K562 (cell line): ENCODE data around the gene LZTR1. TPM values are rescaled to one million over a fixed set of nuclear protein-coding genes. Genes with fewer than 3 reads are reported as not detected.

Experiments used
- ATAC-seq: fragments of 200-7000 bp; cut with Tn5 transposase; 3 replicates; pipeline ENCODE4 v1.9.1; 2020; ENCODE audit warnings: moderate library complexity
- BruUV-seq: library from RNA; stranded (reverse); fragments of 400-500 nt; replicated peaks from 2 replicates; lab custom pipeline; 2021; lab: Mats Ljungman, UMichigan
- CTCF ChIA-PET: fragments of 300-600 bp; formaldehyde crosslinking; extraction: SDS; loops from one replicate; lab custom pipeline; 2021; ENCODE audit warnings: low intra/inter-chr PET ratio; lab: Yijun Ruan, JAX
- POLR2A ChIA-PET: fragments of 300-600, 350-650 bp; sonication (Branson Sonifier 250); formaldehyde crosslinking; extraction: SDS; loops from one replicate; lab custom pipeline; 2021; ENCODE audit warnings: antibody characterized with exemption, inconsistent platforms; lab: Yijun Ruan, JAX
- DNase-seq, 4 experiments: peaks; one replicate each; pipeline versions ENCODE4 v3.0.0 to v3.0.0-alpha.2; 2011 to 2018; ENCODE audit warnings: low spot score in 3 of 4, mixed read lengths in 3 of 4; ENCODE audit errors: extremely low read depth in 1 of 4
- FAIRE-seq: peaks from 2 replicates; lab custom pipeline; 2011; peaks lifted over from hg19 to GRCh38; lab: Jason Lieb, UNC
- H2AFZ ChIP-seq: 2 replicates; pipeline ENCODE4 v1.6.0; 2011; ENCODE audit warnings: low read depth, low read length, control low read depth, inconsistent platforms
- H3K27ac ChIP-seq: fragments of 200-600 bp; 3 replicates; pipeline ENCODE4 v1.8.0; 2011; ENCODE audit warnings: low read depth, mild to moderate bottlenecking, control low read depth, inconsistent platforms, low read length, moderate library complexity, mixed read lengths; ENCODE audit errors: extremely low read depth
- H3K27me3 ChIP-seq, 2 experiments: fragments of 300-600 bp in 1 of 2; 2 replicates in 1 of 2; 3 replicates in 1 of 2; pipeline versions ENCODE4 v1.6.0 to v1.8.0; 2011; ENCODE audit warnings: inconsistent platforms in 2 of 2, low read length in 2 of 2, mild to moderate bottlenecking in 1 of 2, mixed read lengths in 1 of 2, moderate library complexity in 1 of 2; ENCODE audit not compliant: control insufficient read depth in 2 of 2, insufficient read depth in 2 of 2
- H3K36me3 ChIP-seq: fragments of 300-600 bp; 3 replicates; pipeline ENCODE4 v1.8.0; 2011; ENCODE audit warnings: mild to moderate bottlenecking, low read length, inconsistent platforms; ENCODE audit not compliant: control insufficient read depth, insufficient read depth
- H3K4me1 ChIP-seq, 2 experiments: fragments of 200-600 bp in 1 of 2; replicated peaks in 1 of 2; 2 replicates in 1 of 2; 3 replicates in 1 of 2; pipeline versions ENCODE4 v1.5.1 to v1.8.0; 2011; ENCODE audit warnings: inconsistent platforms in 2 of 2, low read length in 2 of 2, mild to moderate bottlenecking in 1 of 2, mixed read lengths in 1 of 2, moderate library complexity in 1 of 2; ENCODE audit not compliant: control insufficient read depth in 2 of 2, insufficient read depth in 2 of 2
- H3K4me2 ChIP-seq: 2 replicates; pipeline ENCODE4 v1.6.1; 2011; ENCODE audit warnings: low read length, control low read depth, inconsistent platforms, mixed read lengths; ENCODE audit not compliant: insufficient read depth
- H3K4me3 ChIP-seq: fragments of 200-600 bp; sonication (generic), shearing (Covaris generic); 2 replicates; pipeline ENCODE4 v1.5.1; 2016; ENCODE audit warnings: control low read depth, inconsistent platforms
- H3K79me2 ChIP-seq: fragments of 200-600 bp; 3 replicates; pipeline ENCODE4 v1.8.0; 2011; ENCODE audit warnings: low read length, inconsistent platforms; ENCODE audit not compliant: control insufficient read depth, insufficient read depth
- H3K9ac ChIP-seq, 2 experiments: 2 replicates each; pipeline versions ENCODE4 v1.6.0 to v1.6.1; 2011; ENCODE audit warnings: low read depth in 2 of 2, low read length in 2 of 2, control low read depth in 1 of 2, inconsistent platforms in 1 of 2, mild to moderate bottlenecking in 1 of 2, mixed read lengths in 1 of 2; ENCODE audit not compliant: insufficient read depth in 1 of 2
- H3K9me1 ChIP-seq: one replicate; pipeline ENCODE4 v1.6.0; 2011; ENCODE audit warnings: inconsistent platforms, mild to moderate bottlenecking, low read length, moderate library complexity; ENCODE audit not compliant: control insufficient read depth, insufficient read depth
- H3K9me3 ChIP-seq: replicated peaks from 2 replicates; pipeline ENCODE4 v1.5.1; 2011; ENCODE audit warnings: low read depth, low read length, inconsistent platforms; ENCODE audit not compliant: control insufficient read depth, insufficient read depth
- H4K20me1 ChIP-seq: replicated peaks from 2 replicates; pipeline ENCODE4 v1.6.1; 2011; ENCODE audit warnings: low read length, inconsistent platforms, mixed read lengths; ENCODE audit not compliant: control insufficient read depth, insufficient read depth
- CREB5 ChIP-seq: fragments of 250-450 bp; sonication (Bioruptor Pico); IDR thresholded peaks from 2 replicates; pipeline ENCODE4 v1.5.0; 2020; ENCODE audit warnings: mild to moderate bottlenecking
- GABPB2 ChIP-seq: fragments of 250-450 bp; sonication (Bioruptor Pico); conservative IDR thresholded peaks from 2 replicates; pipeline ENCODE4 v1.5.1; 2021; ENCODE audit warnings: mild to moderate bottlenecking
- HMGXB4 ChIP-seq: sonication (generic); formaldehyde crosslinking; IDR thresholded peaks from 2 replicates; pipeline ENCODE4 v1.8.1; 2023; ENCODE audit warnings: mild to moderate bottlenecking, missing genetic modification reagents
- NR4A1 ChIP-seq, 2 experiments: fragments of 250-450 bp in 1 of 2; fragments of 450-650 bp in 1 of 2; sonication (Bioruptor Pico) in 1 of 2; IDR thresholded peaks; 2 replicates each; pipeline versions ENCODE4 v1.4.0 to v1.6.1; 2016 to 2020; ENCODE audit warnings: mild to moderate bottlenecking in 2 of 2, missing compliant biosample characterization in 1 of 2, missing genetic modification characterization in 1 of 2, moderate library complexity in 1 of 2
- RCOR1 ChIP-seq, 2 experiments: IDR thresholded peaks; 2 replicates each; pipeline ENCODE4 v1.6.1; 2012; ENCODE audit warnings: low read depth in 2 of 2, low read length in 2 of 2, borderline replicate concordance in 1 of 2, improper control_type of control experiment in 1 of 2
- SETDB1 ChIP-seq: IDR thresholded peaks from one replicate; pipeline ENCODE4 v1.6.1; 2012; ENCODE audit warnings: low read length, control low read depth, inconsistent platforms
- WGBS: fragments of 100-300 bp; shearing (Covaris generic); methylation state at CpG from one replicate; pipeline ENCODE4 v1.1.6; 2016; ENCODE audit warnings: low coverage, mixed read lengths; ENCODE audit not compliant: insufficient coverage; ENCODE audit errors: missing lambda C conversion rate; 5-methylcytosine and 5-hydroxymethylcytosine counted together
- in situ Hi-C: fragments of 300-500 bp; cut with MboI; formaldehyde crosslinking; loops from 4 replicates; pipeline ENCODE4 v1.15.0; 2018; ENCODE audit warnings: inconsistent platforms, mixed read lengths
- intact Hi-C: fragments of 100-400 bp; cut with micrococcal nuclease; formaldehyde crosslinking; loops from 2 replicates; pipeline ENCODE4 v1.14.2; 2022
- polyA plus RNA-seq, 8 experiments: library from polyadenylated mRNA; depleted of rRNA in 4 of 8; stranded (reverse) in 5 of 8; unstranded in 3 of 8; fragments of >200 nt; fragmentation: Nextera tagmentation in 2 of 8; fragmentation: Illumina TruSeq in 1 of 8; extraction: Ambion mirVana in 2 of 8; extraction: Trizol in 1 of 8; gene quantifications; 2 replicates each; pipeline versions ENCODE4 v1.2.1 to v1.2.3, GENCODE V29; 2011 to 2014; ENCODE audit warnings: inconsistent platforms in 1 of 8, missing spikeins in 1 of 8
- total RNA-seq, 7 experiments: library from RNA; depleted of rRNA in 6 of 7; stranded (reverse); fragments of >200 nt in 6 of 7; fragmentation: Illumina TruSeq in 2 of 7; extraction: Trizol in 2 of 7; gene quantifications; 2 replicates each; pipeline versions ENCODE4 v1.2.1 to v1.2.3, GENCODE V29; 2011 to 2021; ENCODE audit warnings: low replicate concordance in 1 of 7
- TF ChIP-seq, protein P1 (sequence below), 2 experiments: IDR thresholded peaks in 1 of 2; conservative IDR thresholded peaks in 1 of 2; 2 replicates each; pipeline ENCODE4 v1.6.1; 2016; ENCODE audit warnings: low read depth in 2 of 2, mild to moderate bottlenecking in 1 of 2, missing compliant biosample characterization in 1 of 2, missing genetic modification characterization in 1 of 2, moderate library complexity in 1 of 2
- TF ChIP-seq, protein P2 (sequence below): fragments of 250-450 bp; sonication (Bioruptor Pico); IDR thresholded peaks from 2 replicates; pipeline ENCODE4 v1.4.0; 2020; ENCODE audit warnings: borderline replicate concordance

Gene LZTR1
- total and polyA plus RNA-seq, 9 of the 15 experiments (the other 6 are each of a cell fraction or from before 2014, with no cell fraction given): 2.2 to 135 (median 63.0) TPM

DNA sequence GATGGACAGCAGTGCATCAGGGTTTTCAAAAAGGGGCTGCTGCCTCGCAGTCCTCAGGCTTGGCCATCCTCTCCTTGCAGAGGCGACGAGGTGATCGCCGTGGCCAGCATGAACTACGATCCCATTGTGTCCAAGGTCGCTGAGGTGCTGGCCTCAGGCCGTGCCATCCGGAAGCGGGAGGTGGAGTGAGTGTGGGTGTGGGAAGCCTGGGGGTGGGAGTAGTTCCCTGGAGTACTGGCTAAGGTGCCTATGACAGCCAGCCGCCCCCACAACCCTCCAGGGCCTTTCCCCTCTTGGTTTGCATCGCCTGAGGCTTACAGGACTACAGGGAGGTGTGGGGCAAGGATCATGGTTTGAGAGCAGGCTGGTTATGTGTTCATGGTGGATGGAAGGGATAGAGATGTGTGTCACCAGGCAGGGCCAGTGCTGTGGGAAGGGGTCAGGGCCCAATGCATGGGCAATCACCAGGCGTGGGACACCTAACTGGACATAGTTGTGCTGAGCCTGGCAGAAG, 2.1 kb upstream of the LZTR1 start:
- no TSS peak for BruUV-seq
- H3K9ac ChIP-seq: peak overlapping the region in 1 of 2 experiments; percentile 97; a peak in 2 of 4 replicates
- in situ Hi-C loops: no loop called here
- H3K4me3 ChIP-seq: no peak overlapping the region
- ChIA-PET CTCF (no interaction called here), POLR2A (interaction anchor here (0.6 to 64.4 kb wide), 7 partner anchors 10 to 224 kb away, joined by 3 to 1556 read pairs (median 4); partner anchors contain the start of genes AIFM3, CRKL and THAP7)
- peaks cover 11% of the 10 kb centered on the region for H3K9me3 ChIP-seq
- 77% methylated on average over 13 of the region's 13 CpGs for WGBS
- peaks cover 14 to 29% of the 10 kb centered on the region in 2 experiments; a peak in 4 of 5 replicates for H3K27me3 ChIP-seq
- H3K27ac ChIP-seq: no peak overlapping the region; the same call in 2 of the 3 replicates
- FAIRE-seq: no peak
- DNase-seq: no peak
- peaks cover 19% of the 10 kb centered on the region for H3K36me3 ChIP-seq
- H3K4me2 ChIP-seq: no peak overlapping the region
- H3K4me1 ChIP-seq: peaks cover 19 to 58% of the 10 kb centered on the region in 2 experiments
- ATAC-seq: no peak
- H3K79me2 ChIP-seq: peaks cover 23% of the 10 kb centered on the region
- H4K20me1 ChIP-seq: no peaks in the 10 kb centered on the region
- H3K9me1 ChIP-seq: peaks cover 5% of the 10 kb centered on the region
- no peak overlapping the region; the same call in 1 of the 2 replicates for H2AFZ ChIP-seq
- intact Hi-C loops: loop anchor here (5.0 kb wide), 2 partner anchors 48 to 203 kb away; no protein-coding TSS in a partner anchor
- TF ChIP-seq HMGXB4: 0 out of 2 replicates have a peak, but pooled peaks have one; percentile 22
- no peak for TF ChIP-seq RCOR1 (IDR thresholded peaks at IDR 0.05; ENCODE audit: borderline replicate concordance in 1 of 2, low read depth in 2 of 2, low read length in 2 of 2)
- TF ChIP-seq SETDB1: peak; percentile 47
- no peak for TF ChIP-seq CREB5
- TF ChIP-seq NR4A1 (CRISPR knock-in tag; IDR thresholded peaks at IDR 0.05): no peak
- no peak for TF ChIP-seq NR4A1 (tag; IDR thresholded peaks at IDR 0.05)
- TF ChIP-seq, protein P1, sequence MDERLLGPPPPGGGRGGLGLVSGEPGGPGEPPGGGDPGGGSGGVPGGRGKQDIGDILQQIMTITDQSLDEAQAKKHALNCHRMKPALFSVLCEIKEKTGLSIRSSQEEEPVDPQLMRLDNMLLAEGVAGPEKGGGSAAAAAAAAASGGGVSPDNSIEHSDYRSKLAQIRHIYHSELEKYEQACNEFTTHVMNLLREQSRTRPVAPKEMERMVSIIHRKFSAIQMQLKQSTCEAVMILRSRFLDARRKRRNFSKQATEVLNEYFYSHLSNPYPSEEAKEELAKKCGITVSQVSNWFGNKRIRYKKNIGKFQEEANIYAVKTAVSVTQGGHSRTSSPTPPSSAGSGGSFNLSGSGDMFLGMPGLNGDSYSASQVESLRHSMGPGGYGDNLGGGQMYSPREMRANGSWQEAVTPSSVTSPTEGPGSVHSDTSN (CRISPR knock-in tag; IDR thresholded peaks at IDR 0.05; ENCODE audit: low read depth): no peak
- TF ChIP-seq, protein P1 (tag; conservative IDR thresholded peaks at IDR 0.05; ENCODE audit: low read depth): no peak
- no peak; the same call in 1 of the 2 replicates for TF ChIP-seq GABPB2 (CRISPR knock-in tag)
- TF ChIP-seq, protein P2, sequence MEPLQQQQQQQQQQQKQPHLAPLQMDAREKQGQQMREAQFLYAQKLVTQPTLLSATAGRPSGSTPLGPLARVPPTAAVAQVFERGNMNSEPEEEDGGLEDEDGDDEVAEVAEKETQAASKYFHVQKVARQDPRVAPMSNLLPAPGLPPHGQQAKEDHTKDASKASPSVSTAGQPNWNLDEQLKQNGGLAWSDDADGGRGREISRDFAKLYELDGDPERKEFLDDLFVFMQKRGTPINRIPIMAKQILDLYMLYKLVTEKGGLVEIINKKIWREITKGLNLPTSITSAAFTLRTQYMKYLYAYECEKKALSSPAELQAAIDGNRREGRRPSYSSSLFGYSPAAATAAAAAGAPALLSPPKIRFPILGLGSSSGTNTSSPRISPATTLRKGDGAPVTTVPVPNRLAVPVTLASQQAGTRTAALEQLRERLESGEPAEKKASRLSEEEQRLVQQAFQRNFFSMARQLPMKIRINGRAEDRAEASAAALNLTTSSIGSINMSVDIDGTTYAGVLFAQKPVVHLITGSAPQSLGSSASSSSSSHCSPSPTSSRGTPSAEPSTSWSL (CRISPR knock-in tag): 0 out of 2 replicates have a peak, but pooled peaks have one; percentile 12
